HEK293 (cell line): ENCODE measurements around the gene SLC8A3.

ENCODE experiments used
- CTCF ChIA-PET: fragments of 350-600 bp; formaldehyde crosslinking; extraction: SDS; loops from one replicate; lab custom pipeline; 2021; ENCODE audit warnings: antibody characterized with exemption; lab: Yijun Ruan, JAX
- POLR2A ChIA-PET: fragments of 300-600 bp; formaldehyde crosslinking; extraction: SDS; loops from one replicate; lab custom pipeline; 2020; ENCODE audit warnings: antibody characterized with exemption, inconsistent platforms; lab: Yijun Ruan, JAX
- H3K27ac ChIP-seq: fragments of 200-500 bp; sonication (Bioruptor generic); 2 replicates; pipeline ENCODE4 v1.5.1; 2014; ENCODE audit warnings: low read depth, low read length, control low read depth, inconsistent platforms; ENCODE audit errors: extremely low read depth
- H3K36me3 ChIP-seq, 2 experiments: fragments of 200-500 bp in 1 of 2; sonication (Bioruptor generic) in 1 of 2; 1 replicate in 1 of 2; 2 replicates in 1 of 2; pipeline ENCODE4 v1.5.1; 2014 to 2017; ENCODE audit warnings: inconsistent platforms in 2 of 2, low read length in 2 of 2; ENCODE audit not compliant: control insufficient read depth in 2 of 2, insufficient read depth in 1 of 2
- H3K4me1 ChIP-seq: fragments of 200-500 bp; sonication (Bioruptor generic); 2 replicates; pipeline ENCODE4 v1.5.1; 2014; ENCODE audit warnings: mild to moderate bottlenecking, low read length, inconsistent platforms; ENCODE audit not compliant: control insufficient read depth, insufficient read depth
- H3K4me3 ChIP-seq: 2 replicates; pipeline ENCODE4 v1.5.1; 2011; ENCODE audit warnings: low read depth, mild to moderate bottlenecking, control low read depth, low read length, moderate library complexity
- H3K9me3 ChIP-seq: fragments of 200-500 bp; sonication (Bioruptor generic); 2 replicates; pipeline ENCODE4 v1.5.1; 2014; ENCODE audit warnings: low read depth, low read length, inconsistent platforms; ENCODE audit not compliant: control insufficient read depth, insufficient read depth
- AEBP2 ChIP-seq: fragments of 450-650 bp; formaldehyde crosslinking; IDR thresholded peaks from 2 replicates; pipeline ENCODE4 v1.5.1; 2016; ENCODE audit warnings: missing biosample characterization, missing genetic modification characterization, borderline replicate concordance
- FEZF1 ChIP-seq: fragments of 450-650 bp; formaldehyde crosslinking; IDR thresholded peaks from 2 replicates; pipeline ENCODE4 v1.5.1; 2016; ENCODE audit warnings: missing biosample characterization, missing genetic modification characterization
- GLIS1 ChIP-seq: fragments of 450-650 bp; formaldehyde crosslinking; IDR thresholded peaks from 2 replicates; pipeline ENCODE4 v1.5.1; 2016; ENCODE audit warnings: missing biosample characterization, missing genetic modification characterization
- IKZF3 ChIP-seq: fragments of 450-650 bp; IDR thresholded peaks from 2 replicates; pipeline ENCODE4 v1.5.0; 2018; ENCODE audit warnings: missing biosample characterization, mild to moderate bottlenecking, missing genetic modification characterization, moderate library complexity
- ZBTB49 ChIP-seq: fragments of 450-650 bp; formaldehyde crosslinking; IDR thresholded peaks from 2 replicates; pipeline ENCODE4 v1.5.1; 2016; ENCODE audit warnings: missing biosample characterization, missing genetic modification characterization, low read depth
- ZBTB8A ChIP-seq: fragments of 450-650 bp; formaldehyde crosslinking; IDR thresholded peaks from 2 replicates; pipeline ENCODE4 v1.5.1; 2016; ENCODE audit warnings: missing biosample characterization, missing genetic modification characterization
- ZIC2 ChIP-seq: fragments of 450-650 bp; formaldehyde crosslinking; IDR thresholded peaks from 2 replicates; pipeline ENCODE4 v1.5.1; 2016; ENCODE audit warnings: missing biosample characterization, missing genetic modification characterization
- ZNF112 ChIP-seq: fragments of 450-650 bp; formaldehyde crosslinking; IDR thresholded peaks from 2 replicates; pipeline ENCODE4 v1.5.0; 2017; ENCODE audit warnings: missing biosample characterization, missing genetic modification characterization
- ZNF148 ChIP-seq: fragments of 450-650 bp; formaldehyde crosslinking; IDR thresholded peaks from 2 replicates; pipeline ENCODE4 v1.5.0; 2017; ENCODE audit warnings: missing biosample characterization, missing genetic modification characterization, borderline replicate concordance
- ZNF155 ChIP-seq: fragments of 450-650 bp; formaldehyde crosslinking; IDR thresholded peaks from 2 replicates; pipeline ENCODE4 v1.5.1; 2016; ENCODE audit warnings: missing biosample characterization, missing genetic modification characterization
- ZNF18 ChIP-seq: fragments of 450-650 bp; formaldehyde crosslinking; IDR thresholded peaks from 2 replicates; pipeline ENCODE4 v1.5.1; 2016; ENCODE audit warnings: missing biosample characterization, missing genetic modification characterization
- ZNF221 ChIP-seq: fragments of 450-650 bp; formaldehyde crosslinking; IDR thresholded peaks from 2 replicates; pipeline ENCODE4 v1.5.1; 2017; ENCODE audit warnings: missing biosample characterization, missing genetic modification characterization, borderline replicate concordance
- ZNF350 ChIP-seq: fragments of 450-650 bp; formaldehyde crosslinking; IDR thresholded peaks from 2 replicates; pipeline ENCODE4 v1.5.0; 2017; ENCODE audit warnings: missing biosample characterization, mild to moderate bottlenecking, missing genetic modification characterization
- ZNF423 ChIP-seq: fragments of 450-650 bp; formaldehyde crosslinking; IDR thresholded peaks from 2 replicates; pipeline ENCODE4 v1.5.1; 2016; ENCODE audit warnings: missing biosample characterization, missing genetic modification characterization
- ZNF549 ChIP-seq: fragments of 450-650 bp; IDR thresholded peaks from 2 replicates; pipeline ENCODE4 v1.5.1; 2018; ENCODE audit warnings: missing biosample characterization, missing genetic modification characterization, mild to moderate bottlenecking, inconsistent platforms, moderate library complexity
- ZNF560 ChIP-seq: fragments of 450-650 bp; formaldehyde crosslinking; IDR thresholded peaks from 2 replicates; pipeline ENCODE4 v1.5.1; 2017; ENCODE audit warnings: missing biosample characterization, missing genetic modification characterization, borderline replicate concordance
- ZNF600 ChIP-seq: fragments of 450-650 bp; formaldehyde crosslinking; IDR thresholded peaks from 2 replicates; pipeline ENCODE4 v1.5.1; 2016; ENCODE audit warnings: missing biosample characterization, missing genetic modification characterization
- ZNF658 ChIP-seq: fragments of 450-650 bp; formaldehyde crosslinking; IDR thresholded peaks from 2 replicates; pipeline ENCODE4; 2016; ENCODE audit warnings: missing biosample characterization, missing genetic modification characterization
- ZNF830 ChIP-seq: fragments of 450-650 bp; IDR thresholded peaks from 2 replicates; pipeline ENCODE4 v1.5.0; 2018; ENCODE audit warnings: missing biosample characterization, missing genetic modification characterization, low read depth, mild to moderate bottlenecking, moderate library complexity
- TF ChIP-seq, protein P1 (sequence below): fragments of 450-650 bp; formaldehyde crosslinking; IDR thresholded peaks from 2 replicates; pipeline ENCODE4 v1.5.1; 2016; ENCODE audit warnings: missing biosample characterization, missing genetic modification characterization
- TF ChIP-seq, protein P2 (sequence below): fragments of 450-650 bp; formaldehyde crosslinking; IDR thresholded peaks from 2 replicates; pipeline ENCODE4 v1.5.1; 2016; ENCODE audit warnings: missing biosample characterization, missing genetic modification characterization

SLC8A3 gene

DNA sequence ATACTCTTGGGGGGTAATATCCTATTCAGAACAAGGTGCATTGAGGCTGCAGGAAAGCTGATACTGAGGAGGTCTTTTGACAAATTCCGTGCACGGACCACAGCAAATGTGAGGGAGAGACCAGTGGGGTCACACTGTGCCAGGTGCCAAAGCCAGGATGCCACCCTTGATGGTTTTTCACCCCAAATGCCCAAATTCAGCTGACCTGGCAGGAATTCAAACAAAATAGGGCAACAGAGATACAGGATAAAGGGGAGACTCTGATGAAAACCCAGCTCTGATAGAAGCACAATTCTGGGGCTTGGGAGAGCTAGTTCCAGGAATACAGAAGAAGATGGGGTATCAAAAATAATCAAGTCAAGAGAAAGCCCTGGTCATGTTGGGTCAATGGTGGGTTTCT, 55.3 kb downstream of the SLC8A3 start:
- Histone ChIP-seq H3K36me3 (no peaks in the 10 kb centered on the region), H3K4me3 (no peak overlapping the region), H3K4me1 (no peaks in the 10 kb centered on the region), H3K9me3 (no peaks in the 10 kb centered on the region), H3K27ac (no peak overlapping the region)
- ChIA-PET CTCF (interaction anchor here (0.8 kb wide), 1 partner anchor 9 kb away, joined by 3 read pairs; no protein-coding TSS in a partner anchor), POLR2A (no interaction called here)
- TF ChIP-seq ZNF18: no peak
- TF ChIP-seq, all 188 proteins: peak for 0

DNA sequence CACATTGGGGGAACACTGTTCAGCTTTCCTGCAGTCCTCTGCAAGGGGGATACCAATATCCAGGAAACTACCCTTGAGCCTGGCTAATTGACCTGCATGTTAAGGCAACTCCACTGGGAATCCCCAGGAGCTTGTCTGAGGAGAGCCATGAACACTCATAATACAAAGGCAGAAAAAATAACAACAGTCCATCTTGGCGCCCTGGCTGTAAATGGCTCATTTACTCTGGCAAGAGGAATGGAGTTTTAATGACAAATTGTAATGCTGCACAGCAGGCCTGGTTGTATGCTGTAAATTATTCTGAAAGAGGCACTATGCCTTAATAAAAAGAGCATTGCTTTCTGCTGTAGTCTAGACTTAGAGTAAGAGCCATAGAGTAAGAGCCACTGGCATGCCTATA, 58.3 kb downstream of the SLC8A3 start:
- no peak overlapping the region for H3K27ac ChIP-seq
- no peak overlapping the region for H3K4me3 ChIP-seq
- H3K9me3 ChIP-seq: no peaks in the 10 kb centered on the region
- H3K4me1 ChIP-seq: no peaks in the 10 kb centered on the region
- TF ChIP-seq ZNF112 (tag by site-specific recombination) (no peak), FEZF1 (tag by site-specific recombination) (peak; percentile 75), ZBTB49 (tag by site-specific recombination) (no peak), ZIC2 (tag by site-specific recombination) (peak; percentile 73), ZBTB8A (tag by site-specific recombination) (0 out of 2 replicates have a peak, but pooled peaks have one; percentile 11), ZNF423 (peak; percentile 56), GLIS1 (tag by site-specific recombination) (peak; percentile 34; the same call in 1 of the 2 replicates)
- POLR2A ChIA-PET: no interaction called here
- no peaks in the 10 kb centered on the region for H3K36me3 ChIP-seq
- CTCF ChIA-PET: interaction anchor here (0.6 kb wide), 1 partner anchor 143 kb away, joined by 4 read pairs; no protein-coding TSS in a partner anchor

DNA sequence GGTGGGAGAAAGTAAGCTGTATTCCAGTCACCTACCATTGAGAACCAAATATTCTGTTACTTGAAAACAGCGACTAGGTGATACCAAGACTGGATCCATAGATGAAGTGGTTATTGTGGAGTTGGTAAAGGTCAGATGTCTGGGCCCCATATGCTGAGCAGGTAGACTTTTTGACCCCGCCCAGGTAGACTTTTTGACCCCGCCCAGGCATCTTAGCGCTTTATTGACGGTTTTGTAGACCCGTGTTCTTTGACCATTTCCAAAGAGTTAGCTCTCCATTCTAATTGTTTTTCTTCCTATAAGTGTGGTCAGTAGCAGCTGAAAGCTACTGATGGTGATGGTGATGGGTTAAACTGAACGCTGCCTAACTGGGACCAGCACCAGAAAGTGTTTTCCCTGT, 61.6 kb downstream of the SLC8A3 start:
- CTCF ChIA-PET: interaction anchor here (1.1 kb wide), 1 partner anchor 40 kb away, joined by 4 read pairs; no protein-coding TSS in a partner anchor
- Histone ChIP-seq H3K36me3 (no peaks in the 10 kb centered on the region), H3K27ac (no peak overlapping the region), H3K4me3 (no peak overlapping the region), H3K9me3 (no peaks in the 10 kb centered on the region), H3K4me1 (no peaks in the 10 kb centered on the region)
- POLR2A ChIA-PET: no interaction called here
- TF ChIP-seq ZNF350 (tag by site-specific recombination) (no peak), ZNF148 (tag by site-specific recombination) (no peak), AEBP2 (no peak), ZNF658 (tag by site-specific recombination) (no peak), ZNF155 (tag by site-specific recombination) (no peak), ZNF560 (no peak), ZNF600 (tag by site-specific recombination) (no peak), ZNF549 (tag by site-specific recombination) (no peak), IKZF3 (tag by site-specific recombination) (no peak), ZNF830 (tag by site-specific recombination) (no peak), ZNF221 (tag by site-specific recombination) (no peak)
- TF ChIP-seq, protein P1, sequence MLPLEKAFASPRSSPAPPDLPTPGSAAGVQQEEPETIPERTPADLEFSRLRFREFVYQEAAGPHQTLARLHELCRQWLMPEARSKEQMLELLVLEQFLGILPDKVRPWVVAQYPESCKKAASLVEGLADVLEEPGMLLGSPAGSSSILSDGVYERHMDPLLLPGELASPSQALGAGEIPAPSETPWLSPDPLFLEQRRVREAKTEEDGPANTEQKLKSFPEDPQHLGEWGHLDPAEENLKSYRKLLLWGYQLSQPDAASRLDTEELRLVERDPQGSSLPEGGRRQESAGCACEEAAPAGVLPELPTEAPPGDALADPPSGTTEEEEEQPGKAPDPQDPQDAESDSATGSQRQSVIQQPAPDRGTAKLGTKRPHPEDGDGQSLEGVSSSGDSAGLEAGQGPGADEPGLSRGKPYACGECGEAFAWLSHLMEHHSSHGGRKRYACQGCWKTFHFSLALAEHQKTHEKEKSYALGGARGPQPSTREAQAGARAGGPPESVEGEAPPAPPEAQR: no peak
- TF ChIP-seq, protein P2, sequence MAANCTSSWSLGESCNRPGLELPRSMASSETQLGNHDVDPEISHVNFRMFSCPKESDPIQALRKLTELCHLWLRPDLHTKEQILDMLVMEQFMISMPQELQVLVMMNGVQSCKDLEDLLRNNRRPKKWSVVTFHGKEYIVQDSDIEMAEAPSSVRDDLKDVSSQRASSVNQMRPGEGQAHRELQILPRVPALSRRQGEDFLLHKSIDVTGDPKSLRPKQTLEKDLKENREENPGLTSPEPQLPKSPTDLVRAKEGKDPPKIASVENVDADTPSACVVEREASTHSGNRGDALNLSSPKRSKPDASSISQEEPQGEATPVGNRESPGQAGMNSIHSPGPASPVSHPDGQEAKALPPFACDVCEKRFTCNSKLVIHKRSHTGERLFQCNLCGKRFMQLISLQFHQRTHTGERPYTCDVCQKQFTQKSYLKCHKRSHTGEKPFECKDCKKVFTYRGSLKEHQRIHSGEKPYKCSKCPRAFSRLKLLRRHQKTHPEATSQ: no peak
